CD4-positive, CD25-positive, alpha-beta regulatory T cell (primary cell): Measurements from ENCODE around the gene ERCC1. TPM values are rescaled to one million over a fixed set of nuclear protein-coding genes. Genes with fewer than 3 reads are reported as not detected.
A peak's percentile ranks its signal among the peaks of the same experiment; 100 is the strongest.
"Not testable (repeated sequence)": the region's sequence is repeated elsewhere in the genome, so short reads cannot be mapped to it uniquely, and the experiment has no call there.

Experiments
- ATAC-seq, 2 donors: fragments of 150-1000 bp; cut with Tn5 transposase; one replicate each; pipeline ENCODE4 v1.10.0; 2021; ENCODE audit warnings: low read depth in 2 of 2, moderate number of reproducible peaks in 2 of 2, moderate library complexity in 1 of 2
- DNase-seq, 3 donors: peaks; one replicate each; pipeline versions ENCODE4 v3.0.0 to v3.0.0-alpha.2; 2012 to 2022; ENCODE audit warnings: mixed read lengths in 1 of 3
- H3K27ac ChIP-seq: one replicate; pipeline ENCODE4 v1.7.0; 2013; ENCODE audit warnings: mild to moderate bottlenecking, low read length; ENCODE audit not compliant: insufficient read depth, poor library complexity, severe bottlenecking
- H3K27me3 ChIP-seq: one replicate; pipeline ENCODE4 v1.7.0; 2013; ENCODE audit warnings: low read length; ENCODE audit not compliant: control insufficient read depth, insufficient read depth
- H3K36me3 ChIP-seq: one replicate; pipeline ENCODE4 v1.7.0; 2013; ENCODE audit warnings: mild to moderate bottlenecking, low read length, moderate library complexity; ENCODE audit not compliant: control insufficient read depth, insufficient read depth
- H3K4me1 ChIP-seq: 2 replicates; pipeline ENCODE4 v1.7.0; 2013; ENCODE audit warnings: mild to moderate bottlenecking, low read length; ENCODE audit not compliant: insufficient read depth, control insufficient read depth, poor library complexity, severe bottlenecking
- H3K4me3 ChIP-seq: one replicate; pipeline ENCODE4 v1.7.0; 2013; ENCODE audit warnings: low read depth, mild to moderate bottlenecking, low read length, moderate library complexity
- H3K9me3 ChIP-seq, 2 experiments: 1 replicate in 1 of 2; 2 replicates in 1 of 2; pipeline ENCODE4 v1.7.0; 2013; ENCODE audit warnings: low read length in 2 of 2, mild to moderate bottlenecking in 1 of 2, moderate library complexity in 1 of 2; ENCODE audit not compliant: control insufficient read depth in 2 of 2
- H3K27ac Mint-ChIP-seq, 3 donors: one replicate each; pipeline ENCODE4 v1.8.0; 2020 to 2022; ENCODE audit warnings: mild to moderate bottlenecking in 3 of 3, mixed read lengths in 3 of 3, moderate library complexity in 2 of 3
- H3K27me3 Mint-ChIP-seq: one replicate; pipeline ENCODE4 v1.8.0; 2022; ENCODE audit warnings: mild to moderate bottlenecking, mixed read lengths
- H3K36me3 Mint-ChIP-seq: one replicate; pipeline ENCODE4 v1.8.0; 2020; ENCODE audit warnings: mixed read lengths
- H3K4me1 Mint-ChIP-seq, 4 donors: one replicate each; pipeline ENCODE4 v1.8.0; 2020 to 2022; ENCODE audit warnings: mixed read lengths in 4 of 4, mild to moderate bottlenecking in 1 of 4
- H3K4me3 Mint-ChIP-seq, 4 donors: one replicate each; pipeline ENCODE4 v1.8.0; 2020 to 2022; ENCODE audit warnings: mild to moderate bottlenecking in 4 of 4, mixed read lengths in 4 of 4, moderate library complexity in 3 of 4
- H3K9me3 Mint-ChIP-seq, 7 donors: one replicate each; pipeline ENCODE4 v1.8.0; 2020 to 2022; ENCODE audit warnings: mixed read lengths in 7 of 7, mild to moderate bottlenecking in 3 of 7, moderate library complexity in 2 of 7
- polyA plus RNA-seq, 4 donors: library from polyadenylated mRNA; unstranded; fragments of 300-500 nt; fragmentation: Illumina TruSeq; gene quantifications; one replicate each; pipeline ENCODE4 v1.2.3, GENCODE V29; 2021
- total RNA-seq: library from RNA; stranded (reverse); gene quantifications from one replicate; pipeline ENCODE4 v1.2.3, GENCODE V29; 2022

The ERCC1 gene
- total and polyA plus RNA-seq, 5 donors from 2014 or later: 25.9 to 30.5 (median 26.7) TPM

- Histone ChIP-seq H3K4me3 (no peak overlapping the region), H3K27ac (no peak overlapping the region), H3K27me3 (no peaks in the 10 kb centered on the region), H3K9me3 (no peaks in the 10 kb centered on the region), H3K4me1 (peaks cover 35% of the 10 kb centered on the region), H3K36me3 (peaks cover 11% of the 10 kb centered on the region)
- no peak for ATAC-seq
- no peak for DNase-seq
- H3K4me1 Mint-ChIP-seq: peaks cover 0 to 41% (median 17%) of the 10 kb centered on the region in 4 donors
- H3K9me3 Mint-ChIP-seq: peaks cover 0 to 2% (median 0%) of the 10 kb centered on the region in 7 donors
- no peak overlapping the region for H3K4me3 Mint-ChIP-seq
- H3K27me3 Mint-ChIP-seq: peaks cover 17% of the 10 kb centered on the region
- peaks cover 24% of the 10 kb centered on the region for H3K36me3 Mint-ChIP-seq
- H3K27ac Mint-ChIP-seq: peak overlapping the region in 2 of 3 donors; percentile 80 to 83
Observed at GRCh38 chr19:45408830-45409556, 14.7 kb downstream of the ERCC1 start.

- H3K4me1 ChIP-seq: peaks cover 35% of the 10 kb centered on the region
- Mint-ChIP-seq H3K9me3 (peaks cover 0 to 2% (median 0%) of the 10 kb centered on the region in 7 donors), H3K27me3 (peaks cover 26% of the 10 kb centered on the region), H3K4me1 (peaks cover 0 to 42% (median 16%) of the 10 kb centered on the region in 4 donors), H3K36me3 (peaks cover 17% of the 10 kb centered on the region), H3K27ac (peak overlapping the region in 1 of 3 donors; percentile 83), H3K4me3 (peak overlapping the region in 1 of 4 donors; percentile 70)
- no peak overlapping the region for H3K27ac ChIP-seq
- H3K27me3 ChIP-seq: peaks cover 2% of the 10 kb centered on the region
- no peaks in the 10 kb centered on the region for H3K9me3 ChIP-seq
- ATAC-seq: no peak
- H3K36me3 ChIP-seq: peaks cover 3% of the 10 kb centered on the region
- no peak for DNase-seq
- no peak overlapping the region for H3K4me3 ChIP-seq
Observed at GRCh38 chr19:45408121-45408520, 15.6 kb downstream of the ERCC1 start.

GRCh38 chr19:45407585-45407984, 16.1 kb downstream of the ERCC1 start:
- H3K9me3 ChIP-seq, H3K27ac ChIP-seq, DNase-seq, ATAC-seq, H3K27me3 ChIP-seq, H3K36me3 ChIP-seq, H3K4me3 ChIP-seq, H3K9me3 Mint-ChIP-seq: not testable (repeated sequence)
- Mint-ChIP-seq H3K27ac (peak overlapping the region in 1 of 3 donors; percentile 83), H3K27me3 (peaks cover 31% of the 10 kb centered on the region), H3K36me3 (peaks cover 14% of the 10 kb centered on the region), H3K4me1 (peaks cover 0 to 40% (median 17%) of the 10 kb centered on the region in 4 donors), H3K4me3 (peak overlapping the region; percentile 57 to 99 (median 74))
- H3K4me1 ChIP-seq: peaks cover 36% of the 10 kb centered on the region

- Mint-ChIP-seq H3K27ac (peak overlapping the region in 2 of 3 donors; percentile 87 to 94), H3K9me3 (peaks cover 0 to 2% (median 0%) of the 10 kb centered on the region in 7 donors), H3K27me3 (peaks cover 31% of the 10 kb centered on the region), H3K4me3 (peak overlapping the region; percentile 90 to 99 (median 96)), H3K36me3 (peaks cover 14% of the 10 kb centered on the region), H3K4me1 (peaks cover 0 to 40% (median 17%) of the 10 kb centered on the region in 4 donors)
- no peaks in the 10 kb centered on the region for H3K36me3 ChIP-seq
- H3K27me3 ChIP-seq: peaks cover 2% of the 10 kb centered on the region
- H3K27ac ChIP-seq: no peak overlapping the region
- DNase-seq (no peak), ATAC-seq (no peak)
- H3K9me3 ChIP-seq: no peaks in the 10 kb centered on the region
- peak overlapping the region; percentile 79 for H3K4me3 ChIP-seq
- peaks cover 37% of the 10 kb centered on the region for H3K4me1 ChIP-seq
Observed at GRCh38 chr19:45407091-45407375, 16.7 kb downstream of the ERCC1 start.

- DNase-seq (peak; percentile 66 to 93 (median 88)), ATAC-seq (peak; percentile 82 to 83)
- no peaks in the 10 kb centered on the region for H3K9me3 ChIP-seq
- Mint-ChIP-seq H3K9me3 (peaks cover 0 to 2% (median 0%) of the 10 kb centered on the region in 7 donors), H3K27me3 (peaks cover 31% of the 10 kb centered on the region), H3K4me1 (peaks cover 0 to 40% (median 17%) of the 10 kb centered on the region in 4 donors), H3K36me3 (peaks cover 14% of the 10 kb centered on the region), H3K4me3 (peak within 1 kb of the TSS; percentile 90 to 99 (median 96)), H3K27ac (peak within 1 kb of the TSS; percentile 87 to 95 (median 94))
- peaks cover 2% of the 10 kb centered on the region for H3K27me3 ChIP-seq
- H3K4me3 ChIP-seq: peak within 1 kb of the TSS; percentile 79
- H3K27ac ChIP-seq: peak within 1 kb of the TSS; percentile 78
- H3K36me3 ChIP-seq: no peaks in the 10 kb centered on the region
- H3K4me1 ChIP-seq: peaks cover 37% of the 10 kb centered on the region
Observed at GRCh38 chr19:45406226-45407090, 17.3 kb downstream of the ERCC1 start, which contains the start of gene POLR1G. TSS of gene POLR1G (plus strand) at chr19:45406644. CDS start at chr19:45406697, 53 bp downstream.

- peak; percentile 80 to 88 (median 83) for DNase-seq
- Mint-ChIP-seq H3K36me3 (peaks cover 13% of the 10 kb centered on the region), H3K27me3 (peaks cover 31% of the 10 kb centered on the region), H3K27ac (peak overlapping the region; percentile 87 to 95 (median 94)), H3K9me3 (peaks cover 0 to 2% (median 0%) of the 10 kb centered on the region in 7 donors), H3K4me1 (peaks cover 0 to 40% (median 17%) of the 10 kb centered on the region in 4 donors), H3K4me3 (peak overlapping the region; percentile 90 to 99 (median 96))
- H3K27ac ChIP-seq: peak overlapping the region; percentile 78
- H3K4me1 ChIP-seq: peaks cover 37% of the 10 kb centered on the region
- H3K36me3 ChIP-seq: no peaks in the 10 kb centered on the region
- H3K9me3 ChIP-seq: no peaks in the 10 kb centered on the region
- peaks cover 2% of the 10 kb centered on the region for H3K27me3 ChIP-seq
- H3K4me3 ChIP-seq: peak overlapping the region; percentile 79
- peak; percentile 65 to 67 for ATAC-seq
Observed at GRCh38 chr19:45405435-45406225, 18.1 kb downstream of the ERCC1 start.
